GM12878 (cell line): ENCODE results near the gene IFI6. TPM values are rescaled to one million over a fixed set of nuclear protein-coding genes. Genes with fewer than 3 reads are reported as not detected.

ENCODE experiments used
- ATAC-seq: fragments of 200-7000 bp; cut with Tn5 transposase; 3 replicates; pipeline ENCODE4 v1.9.1; 2020; ENCODE audit warnings: mild to moderate bottlenecking, moderate library complexity
- BruUV-seq: library from RNA; stranded (reverse); fragments of 400-500 nt; replicated peaks from 2 replicates; lab custom pipeline; 2021; lab: Mats Ljungman, UMichigan
- CTCF ChIA-PET: fragments of 300-600 bp; sonication (Branson Sonifier 250); formaldehyde crosslinking; extraction: SDS; loops from one replicate; lab custom pipeline; 2021; ENCODE audit warnings: inconsistent platforms; lab: Yijun Ruan, JAX
- POLR2A ChIA-PET: fragments of 350-600 bp; formaldehyde crosslinking; extraction: SDS; loops from one replicate; lab custom pipeline; 2021; ENCODE audit warnings: inconsistent platforms; lab: Charles Lee
- RAD21 ChIA-PET: fragments of 300-600 bp; sonication (Branson Sonifier 250); formaldehyde crosslinking; loops from one replicate; lab custom pipeline; 2023; ENCODE audit warnings: antibody characterized with exemption; ENCODE audit not compliant: unreplicated experiment; lab: Charles Lee
- SMC1A ChIA-PET: fragments of 300-600 bp; sonication (Branson Sonifier 250); formaldehyde crosslinking; loops from one replicate; lab custom pipeline; 2023; ENCODE audit not compliant: unreplicated experiment, uncharacterized antibody; lab: Charles Lee
- DNase-seq: peaks from one replicate; pipeline ENCODE4 v3.0.0-alpha.2; 2011; ENCODE audit warnings: low read depth, low spot score
- FAIRE-seq: peaks from 3 replicates; lab custom pipeline; 2011; peaks lifted over from hg19 to GRCh38; lab: Jason Lieb, UNC
- H2AFZ ChIP-seq: 2 replicates; pipeline ENCODE4 v1.6.0; 2011; ENCODE audit warnings: low read depth, low read length, control low read depth; ENCODE audit not compliant: control insufficient read depth
- H3K27ac ChIP-seq: 2 replicates; pipeline ENCODE4 v1.5.1; 2011; ENCODE audit warnings: control low read depth; ENCODE audit not compliant: control insufficient read depth, insufficient read depth
- H3K27me3 ChIP-seq, 2 experiments: replicated peaks in 1 of 2; 2 replicates each; pipeline versions ENCODE4 v1.6.0 to v1.6.1; 2011; ENCODE audit warnings: low read length in 1 of 2; ENCODE audit not compliant: control insufficient read depth in 2 of 2, insufficient read depth in 2 of 2
- H3K36me3 ChIP-seq, 2 experiments: 2 replicates each; pipeline ENCODE4 v1.5.1; 2011; ENCODE audit warnings: low read length in 1 of 2; ENCODE audit not compliant: control insufficient read depth in 2 of 2, insufficient read depth in 2 of 2
- H3K4me1 ChIP-seq: 2 replicates; pipeline ENCODE4 v1.6.1; 2011; ENCODE audit warnings: mild to moderate bottlenecking, low read length, moderate library complexity, mixed read lengths; ENCODE audit not compliant: control insufficient read depth, insufficient read depth
- H3K4me2 ChIP-seq: 2 replicates; pipeline ENCODE4 v1.6.0; 2011; ENCODE audit warnings: control low read depth; ENCODE audit not compliant: control insufficient read depth, insufficient read depth
- H3K4me3 ChIP-seq: fragments of 200-600 bp; sonication (generic); 2 replicates; pipeline ENCODE4 v1.5.1; 2016
- H3K79me2 ChIP-seq: 2 replicates; pipeline ENCODE4 v1.6.0; 2011; ENCODE audit warnings: low read length; ENCODE audit not compliant: control insufficient read depth, insufficient read depth
- H3K9ac ChIP-seq: 2 replicates; pipeline ENCODE4 v1.8.0; 2011; ENCODE audit warnings: low read length, control low read depth, mixed read lengths; ENCODE audit not compliant: control insufficient read depth, insufficient read depth
- H3K9me3 ChIP-seq: replicated peaks from 3 replicates; pipeline ENCODE4 v1.5.1; 2011; ENCODE audit warnings: mild to moderate bottlenecking, low read length; ENCODE audit not compliant: control insufficient read depth, insufficient read depth
- H4K20me1 ChIP-seq: 2 replicates; pipeline ENCODE4 v1.6.0; 2011; ENCODE audit not compliant: control insufficient read depth, insufficient read depth
- CHD4 ChIP-seq: fragments of 200-600 bp; sonication (generic); IDR thresholded peaks from 2 replicates; pipeline ENCODE4 v1.6.1; 2016; ENCODE audit warnings: mild to moderate bottlenecking
- CTCF ChIP-seq, 3 experiments: IDR thresholded peaks in 2 of 3; conservative IDR thresholded peaks in 1 of 3; 2 replicates each; pipeline ENCODE4 v1.5.1; 2011; ENCODE audit warnings: low read depth in 3 of 3, low read length in 3 of 3, mild to moderate bottlenecking in 3 of 3, control low read depth in 2 of 3, moderate library complexity in 2 of 3, inconsistent platforms in 1 of 3, mixed read lengths in 1 of 3; ENCODE audit not compliant: control insufficient read depth in 2 of 3, insufficient read depth in 1 of 3; ENCODE audit errors: extremely low read depth in 1 of 3
- HDAC2 ChIP-seq: fragments of 200-600 bp; sonication (generic); IDR thresholded peaks from 2 replicates; pipeline ENCODE4 v1.6.1; 2017
- HDGF ChIP-seq: fragments of 450-650 bp; IDR thresholded peaks from 2 replicates; pipeline ENCODE4 v1.6.1; 2016; ENCODE audit warnings: antibody characterized with exemption
- NFXL1 ChIP-seq: fragments of 450-650 bp; IDR thresholded peaks from 2 replicates; pipeline ENCODE4 v1.6.1; 2017; ENCODE audit warnings: antibody characterized with exemption, mild to moderate bottlenecking, borderline replicate concordance
- POLR2AphosphoS2 ChIP-seq: IDR thresholded peaks from 2 replicates; pipeline ENCODE4 v1.6.1; 2011; ENCODE audit warnings: low read depth, mild to moderate bottlenecking, low read length, improper control_type of control experiment, moderate library complexity
- SP1 ChIP-seq: IDR thresholded peaks from one replicate; pipeline ENCODE4 v1.6.1; 2011; ENCODE audit warnings: low read depth, low read length
- ZNF217 ChIP-seq: fragments of 450-650 bp; IDR thresholded peaks from 2 replicates; pipeline ENCODE4 v1.6.1; 2017; ENCODE audit warnings: antibody characterized with exemption, mild to moderate bottlenecking
- ZNF384 ChIP-seq: IDR thresholded peaks from 2 replicates; pipeline ENCODE4 v1.6.1; 2012; ENCODE audit warnings: low read depth, mild to moderate bottlenecking, low read length, improper control_type of control experiment, borderline replicate concordance
- ZZZ3 ChIP-seq: IDR thresholded peaks from 2 replicates; pipeline ENCODE4 v1.6.1; 2011; ENCODE audit warnings: low read depth; ENCODE audit not compliant: control insufficient read depth, insufficient read length
- in situ Hi-C: fragments of 300-500 bp; cut with MboI; formaldehyde crosslinking; loops from 9 replicates; pipeline ENCODE4 v1.14.3; 2018; ENCODE audit warnings: mixed read lengths
- intact Hi-C: fragments of 100-400 bp; cut with micrococcal nuclease; formaldehyde crosslinking; loops from one replicate; pipeline ENCODE4 v1.14.2; 2022; ENCODE audit not compliant: unreplicated experiment
- polyA plus RNA-seq, 11 experiments: library from polyadenylated mRNA; depleted of rRNA in 4 of 11; unstranded in 6 of 11; stranded (reverse) in 5 of 11; fragments of >200 nt; fragmentation: Nextera tagmentation in 4 of 11; fragmentation: Illumina TruSeq in 1 of 11; extraction: Ambion mirVana in 4 of 11; extraction: Trizol in 1 of 11; gene quantifications; 1 replicate in 1 of 11; 2 replicates in 10 of 11; pipeline versions ENCODE4 v1.2.1 to v1.2.3, GENCODE V29; 2011 to 2016; ENCODE audit warnings: inconsistent platforms in 2 of 11, missing spikeins in 2 of 11, low read depth in 1 of 11
- total RNA-seq, 4 experiments: library from RNA; depleted of rRNA in 3 of 4; stranded (reverse); fragments of >200 nt in 3 of 4; fragmentation: Illumina TruSeq in 1 of 4; extraction: Trizol in 1 of 4; gene quantifications; 2 replicates each; pipeline versions ENCODE4 v1.2.1 to v1.2.3, GENCODE V29; 2013 to 2021
- TF ChIP-seq, protein P1 (sequence below): IDR thresholded peaks from 2 replicates; pipeline ENCODE4 v1.6.1; 2012; ENCODE audit warnings: low read length, inconsistent platforms
- TF ChIP-seq, protein P2 (sequence below): fragments of 450-650 bp; IDR thresholded peaks from 2 replicates; pipeline ENCODE4 v1.6.1; 2018; ENCODE audit warnings: borderline replicate concordance, mild to moderate bottlenecking; ENCODE audit not compliant: partially characterized antibody
- TF ChIP-seq, protein P3 (sequence below): fragments of 450-650 bp; IDR thresholded peaks from 2 replicates; pipeline ENCODE4 v1.6.1; 2016; ENCODE audit warnings: mild to moderate bottlenecking, moderate library complexity, borderline replicate concordance

Gene IFI6
- total and polyA plus RNA-seq, 10 of the 15 experiments (the other 5 are each of a cell fraction or from before 2014, with no cell fraction given) = 5.6 to 123 (median 69.0) TPM

DNA sequence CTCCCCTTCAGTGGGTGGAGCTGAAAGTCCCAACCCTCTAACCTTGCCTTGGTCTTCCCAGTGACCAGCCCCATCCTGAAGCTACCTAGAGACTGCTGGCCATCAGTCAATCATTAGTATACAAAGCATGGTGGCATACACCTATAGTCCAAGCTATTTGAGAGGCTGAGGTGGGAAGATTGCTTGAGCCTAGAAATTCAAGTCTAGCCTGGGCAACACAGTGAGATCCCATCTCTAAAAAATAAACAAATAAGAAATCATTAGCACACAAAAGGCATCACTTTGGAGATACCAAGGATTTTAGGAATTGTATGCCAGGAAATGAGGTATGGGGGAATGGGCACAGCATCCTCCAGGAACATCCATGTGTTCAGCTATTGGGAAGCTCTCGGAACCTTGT is 4.4 kb upstream of the IFI6 start (continued):
- TF ChIP-seq, protein P1, sequence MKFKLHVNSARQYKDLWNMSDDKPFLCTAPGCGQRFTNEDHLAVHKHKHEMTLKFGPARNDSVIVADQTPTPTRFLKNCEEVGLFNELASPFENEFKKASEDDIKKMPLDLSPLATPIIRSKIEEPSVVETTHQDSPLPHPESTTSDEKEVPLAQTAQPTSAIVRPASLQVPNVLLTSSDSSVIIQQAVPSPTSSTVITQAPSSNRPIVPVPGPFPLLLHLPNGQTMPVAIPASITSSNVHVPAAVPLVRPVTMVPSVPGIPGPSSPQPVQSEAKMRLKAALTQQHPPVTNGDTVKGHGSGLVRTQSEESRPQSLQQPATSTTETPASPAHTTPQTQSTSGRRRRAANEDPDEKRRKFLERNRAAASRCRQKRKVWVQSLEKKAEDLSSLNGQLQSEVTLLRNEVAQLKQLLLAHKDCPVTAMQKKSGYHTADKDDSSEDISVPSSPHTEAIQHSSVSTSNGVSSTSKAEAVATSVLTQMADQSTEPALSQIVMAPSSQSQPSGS = no peak
- TF ChIP-seq SP1 (no peak), POLR2AphosphoS2 (no peak), CHD4 (no peak), ZZZ3 (no peak), HDAC2 (no peak)
- TF ChIP-seq, protein P2, sequence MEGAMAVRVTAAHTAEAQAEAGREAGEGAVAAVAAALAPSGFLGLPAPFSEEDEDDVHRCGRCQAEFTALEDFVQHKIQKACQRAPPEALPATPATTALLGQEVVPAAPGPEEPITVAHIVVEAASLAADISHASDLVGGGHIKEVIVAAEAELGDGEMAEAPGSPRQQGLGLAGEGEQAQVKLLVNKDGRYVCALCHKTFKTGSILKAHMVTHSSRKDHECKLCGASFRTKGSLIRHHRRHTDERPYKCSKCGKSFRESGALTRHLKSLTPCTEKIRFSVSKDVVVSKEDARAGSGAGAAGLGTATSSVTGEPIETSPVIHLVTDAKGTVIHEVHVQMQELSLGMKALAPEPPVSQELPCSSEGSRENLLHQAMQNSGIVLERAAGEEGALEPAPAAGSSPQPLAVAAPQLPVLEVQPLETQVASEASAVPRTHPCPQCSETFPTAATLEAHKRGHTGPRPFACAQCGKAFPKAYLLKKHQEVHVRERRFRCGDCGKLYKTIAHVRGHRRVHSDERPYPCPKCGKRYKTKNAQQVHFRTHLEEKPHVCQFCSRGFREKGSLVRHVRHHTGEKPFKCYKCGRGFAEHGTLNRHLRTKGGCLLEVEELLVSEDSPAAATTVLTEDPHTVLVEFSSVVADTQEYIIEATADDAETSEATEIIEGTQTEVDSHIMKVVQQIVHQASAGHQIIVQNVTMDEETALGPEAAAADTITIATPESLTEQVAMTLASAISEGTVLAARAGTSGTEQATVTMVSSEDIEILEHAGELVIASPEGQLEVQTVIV = no peak
- TF ChIP-seq, all 136 proteins: peak for 0

GRCh38 chr1:27672750-27673112 is 739 bp upstream of the IFI6 start:
- ChIA-PET POLR2A (interaction anchor here (1.0 to 2.9 kb wide), 9 partner anchors 11 to 253 kb away, joined by 3 to 14 read pairs (median 5); partner anchors contain the start of genes FAM76A, PPP1R8 and STX12), SMC1A (interaction anchor here (0.7 to 2.2 kb wide), 18 partner anchors 10 to 363 kb away, joined by 3 to 11 read pairs (median 4); partner anchors contain the start of genes FAM76A and STX12), CTCF (interaction anchor here (0.8 to 4.1 kb wide), 11 partner anchors 10 to 101 kb away, joined by 3 to 63 read pairs (median 7); partner anchors contain the start of genes FAM76A and STX12), RAD21 (interaction anchor here (0.6 to 5.0 kb wide), 10 partner anchors 11 to 227 kb away, joined by 3 to 51 read pairs (median 5); partner anchors contain the start of genes FAM76A, PPP1R8 and STX12)
- H3K9ac ChIP-seq = no peak overlapping the region
- ATAC-seq = no peak; the same call in 2 of the 3 replicates
- FAIRE-seq = no peak
- peaks cover 18% of the 10 kb centered on the region for H3K79me2 ChIP-seq
- intact Hi-C loops = loop anchor here (2.0 to 5.0 kb wide), 3 partner anchors 52 to 160 kb away; partner anchors contain the start of genes FAM76A, PPP1R8 and STX12
- no peaks in the 10 kb centered on the region for H3K27me3 ChIP-seq
- H3K4me3 ChIP-seq = peak overlapping the region; percentile 89; the same call in 1 of the 2 replicates
- no TSS peak for BruUV-seq
- no peaks in the 10 kb centered on the region for H4K20me1 ChIP-seq
- H3K27ac ChIP-seq = peak overlapping the region; percentile 73; the same call in 1 of the 2 replicates
- 0 out of 4 replicates have a peak, but pooled peaks cover 0 to 5% of the 10 kb centered on the region in 2 experiments for H3K36me3 ChIP-seq
- peaks cover 9% of the 10 kb centered on the region for H3K4me1 ChIP-seq
- DNase-seq = no peak
- TF ChIP-seq, protein P3, sequence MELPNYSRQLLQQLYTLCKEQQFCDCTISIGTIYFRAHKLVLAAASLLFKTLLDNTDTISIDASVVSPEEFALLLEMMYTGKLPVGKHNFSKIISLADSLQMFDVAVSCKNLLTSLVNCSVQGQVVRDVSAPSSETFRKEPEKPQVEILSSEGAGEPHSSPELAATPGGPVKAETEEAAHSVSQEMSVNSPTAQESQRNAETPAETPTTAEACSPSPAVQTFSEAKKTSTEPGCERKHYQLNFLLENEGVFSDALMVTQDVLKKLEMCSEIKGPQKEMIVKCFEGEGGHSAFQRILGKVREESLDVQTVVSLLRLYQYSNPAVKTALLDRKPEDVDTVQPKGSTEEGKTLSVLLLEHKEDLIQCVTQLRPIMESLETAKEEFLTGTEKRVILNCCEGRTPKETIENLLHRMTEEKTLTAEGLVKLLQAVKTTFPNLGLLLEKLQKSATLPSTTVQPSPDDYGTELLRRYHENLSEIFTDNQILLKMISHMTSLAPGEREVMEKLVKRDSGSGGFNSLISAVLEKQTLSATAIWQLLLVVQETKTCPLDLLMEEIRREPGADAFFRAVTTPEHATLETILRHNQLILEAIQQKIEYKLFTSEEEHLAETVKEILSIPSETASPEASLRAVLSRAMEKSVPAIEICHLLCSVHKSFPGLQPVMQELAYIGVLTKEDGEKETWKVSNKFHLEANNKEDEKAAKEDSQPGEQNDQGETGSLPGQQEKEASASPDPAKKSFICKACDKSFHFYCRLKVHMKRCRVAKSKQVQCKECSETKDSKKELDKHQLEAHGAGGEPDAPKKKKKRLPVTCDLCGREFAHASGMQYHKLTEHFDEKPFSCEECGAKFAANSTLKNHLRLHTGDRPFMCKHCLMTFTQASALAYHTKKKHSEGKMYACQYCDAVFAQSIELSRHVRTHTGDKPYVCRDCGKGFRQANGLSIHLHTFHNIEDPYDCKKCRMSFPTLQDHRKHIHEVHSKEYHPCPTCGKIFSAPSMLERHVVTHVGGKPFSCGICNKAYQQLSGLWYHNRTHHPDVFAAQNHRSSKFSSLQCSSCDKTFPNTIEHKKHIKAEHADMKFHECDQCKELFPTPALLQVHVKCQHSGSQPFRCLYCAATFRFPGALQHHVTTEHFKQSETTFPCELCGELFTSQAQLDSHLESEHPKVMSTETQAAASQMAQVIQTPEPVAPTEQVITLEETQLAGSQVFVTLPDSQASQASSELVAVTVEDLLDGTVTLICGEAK = no peak
- 0 out of 6 replicates have a peak, but pooled peaks of 1 of the 3 experiments have one; percentile 2 for TF ChIP-seq CTCF (IDR thresholded peaks at IDR 0.05 in 2 of 3, conservative IDR thresholded peaks at IDR 0.05 in 1 of 3; ENCODE audit: control insufficient read depth in 2 of 3, extremely low read depth in 1 of 3, insufficient read depth in 1 of 3, low read depth in 3 of 3, low read length in 3 of 3)
- no peak for TF ChIP-seq ZNF384
- no peak for TF ChIP-seq NFXL1
- TF ChIP-seq HDGF = no peak
- no peak for TF ChIP-seq ZNF217
- in situ Hi-C loops = loop anchor here (5.0 kb wide), 1 partner anchor 50 kb away; no protein-coding TSS in a partner anchor
- peak overlapping the region; percentile 88 for H3K4me2 ChIP-seq
- H3K9me3 ChIP-seq = no peaks in the 10 kb centered on the region
- H2AFZ ChIP-seq = peak overlapping the region; percentile 79
